ENCODE results near the gene CRTC3. TPM values are rescaled to one million over a fixed set of nuclear protein-coding genes. Genes with fewer than 3 reads are reported as not detected.

Gene CRTC3
- total and polyA plus RNA-seq, 2 of the 4 experiments (the other 2 are of a cell fraction) = 4.7 to 14.8 TPM

GRCh38 chr15:90644952-90645725, 115.4 kb downstream of the CRTC3 start:
- no peaks in the 10 kb centered on the region for H3K27me3 ChIP-seq (ENCODE audit: control insufficient read depth, insufficient read depth, low read length)
- H3K36me3 ChIP-seq (ENCODE audit: control insufficient read depth, insufficient read depth, low read length) = peaks cover 34% of the 10 kb centered on the region
- BruUV-seq (replicated peaks) = no TSS peak
- no peaks in the 10 kb centered on the region for H3K9me3 ChIP-seq (ENCODE audit: control insufficient read depth, insufficient read depth, low read length)
- H3K23ac ChIP-seq (ENCODE audit: low read depth, low read length) = no peak overlapping the region
- CTCF ChIA-PET = interaction anchor here (0.6 kb wide), 1 partner anchor 200 kb away, joined by 7 read pairs; no protein-coding TSS in a partner anchor
- no peak overlapping the region for H4K91ac ChIP-seq (ENCODE audit: insufficient read depth, low read depth, low read length)
- H3K4me3 ChIP-seq (ENCODE audit: insufficient read depth, low read depth, low read length) = no peak overlapping the region
- TF ChIP-seq, protein P1, sequence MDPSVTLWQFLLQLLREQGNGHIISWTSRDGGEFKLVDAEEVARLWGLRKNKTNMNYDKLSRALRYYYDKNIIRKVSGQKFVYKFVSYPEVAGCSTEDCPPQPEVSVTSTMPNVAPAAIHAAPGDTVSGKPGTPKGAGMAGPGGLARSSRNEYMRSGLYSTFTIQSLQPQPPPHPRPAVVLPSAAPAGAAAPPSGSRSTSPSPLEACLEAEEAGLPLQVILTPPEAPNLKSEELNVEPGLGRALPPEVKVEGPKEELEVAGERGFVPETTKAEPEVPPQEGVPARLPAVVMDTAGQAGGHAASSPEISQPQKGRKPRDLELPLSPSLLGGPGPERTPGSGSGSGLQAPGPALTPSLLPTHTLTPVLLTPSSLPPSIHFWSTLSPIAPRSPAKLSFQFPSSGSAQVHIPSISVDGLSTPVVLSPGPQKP (IDR thresholded peaks at IDR 0.05; ENCODE audit: borderline replicate concordance, low read depth, low read length) = no peak
- no peak for TF ChIP-seq RCOR1 (IDR thresholded peaks at IDR 0.05; ENCODE audit: insufficient replicate concordance, low read length)
- no peak for TF ChIP-seq SMC3 (IDR thresholded peaks at IDR 0.05; ENCODE audit: low read depth, low read length)
- TF ChIP-seq MXI1 (IDR thresholded peaks at IDR 0.05; ENCODE audit: borderline replicate concordance, low read depth, low read length) = no peak
- TF ChIP-seq POLR2A (IDR thresholded peaks at IDR 0.05; ENCODE audit: low read depth, low read length) = no peak
- no peak overlapping the region for H2BK5ac ChIP-seq (ENCODE audit: low read depth, low read length, poor library complexity, severe bottlenecking)
- no peak overlapping the region for H3K9ac ChIP-seq (ENCODE audit: low read depth, low read length)
- no peak overlapping the region for H3K14ac ChIP-seq (replicated peaks; ENCODE audit: low read depth, low read length)
- H3K4ac ChIP-seq (ENCODE audit: low read depth, low read length) = no peak overlapping the region
- H3K18ac ChIP-seq (ENCODE audit: low read depth, low read length) = no peak overlapping the region
- H3K4me2 ChIP-seq (ENCODE audit: low read depth, low read length) = no peak overlapping the region
- intact Hi-C loops (cut with micrococcal nuclease) (loop anchor here (5.0 kb wide), 1 partner anchor 227 kb away; no protein-coding TSS in a partner anchor), dilution Hi-C loops (cut with HindIII; ENCODE audit: low sequenced_read_pairs, unreplicated experiment) (no loop called here), in situ Hi-C loops (cut with MboI; ENCODE audit: low sequenced_read_pairs) (loop anchor here (5.0 to 10.0 kb wide), 2 partner anchors 50 to 242 kb away; no protein-coding TSS in a partner anchor)
- H3K4me1 ChIP-seq (ENCODE audit: control insufficient read depth, insufficient read depth, low read length) = peaks cover 3% of the 10 kb centered on the region
- H3K79me1 ChIP-seq (ENCODE audit: low read depth in 1 of 2, low read length in 2 of 2) = no peaks in the 10 kb centered on the region
- no peak overlapping the region for H2BK120ac ChIP-seq (ENCODE audit: low read depth, low read length)
- POLR2A ChIA-PET (ENCODE audit: unreplicated experiment) = no interaction called here
- no peak overlapping the region for H2AFZ ChIP-seq (replicated peaks; ENCODE audit: low read length, poor library complexity)
- no peak overlapping the region for H2BK15ac ChIP-seq (ENCODE audit: low read depth, low read length)
- DNase-seq (no peak), ATAC-seq (ENCODE audit: low read depth) (no peak)
- H2AK9ac ChIP-seq (replicated peaks; ENCODE audit: low read depth, low read length, poor library complexity) = no peak overlapping the region
- H2BK20ac ChIP-seq (ENCODE audit: low read depth, low read length) = no peak overlapping the region
- no peak overlapping the region for H4K8ac ChIP-seq (ENCODE audit: low read depth in 2 of 2, low read length in 2 of 2)
- WGBS, 2 experiments (ENCODE audit: extremely low coverage in 2 of 2, insufficient read length in 1 of 2) = 90% methylated on average over 8 of the region's 9 CpGs; no CpG with 5 or more reads in 1 of the 2 experiments
- no peak overlapping the region for H3K56ac ChIP-seq (ENCODE audit: extremely low read depth, insufficient read depth, low read length)
- peaks cover 1% of the 10 kb centered on the region; the same call in 1 of the 2 replicates for H3K9me1 ChIP-seq (ENCODE audit: insufficient read depth, low read length)
- H4K20me1 ChIP-seq (ENCODE audit: insufficient read depth, low read length) = no peaks in the 10 kb centered on the region
- H2AK5ac ChIP-seq (ENCODE audit: low read depth, low read length) = no peak overlapping the region
- H3K27ac ChIP-seq (ENCODE audit: insufficient read depth, low read length) = no peak overlapping the region
- H4K5ac ChIP-seq (ENCODE audit: low read depth, low read length) = no peak overlapping the region
